ENCODE results near the gene CYSLTR2.

CYSLTR2 gene

GRCh38 chr13:48653472-48653939 lies at the start of gene CYSLTR2:
Gene CYSLTR2, plus strand, starts transcription at chr13:48653929. Its CDS starts 52,889 bp downstream, at chr13:48706818.
- no peak for TF ChIP-seq CTCF (IDR thresholded peaks at IDR 0.05)

GRCh38 chr13:48615049-48615448 lies 38.7 kb upstream of the CYSLTR2 start:
- no peak for TF ChIP-seq CTCF (IDR thresholded peaks at IDR 0.05)

- no peak for TF ChIP-seq CTCF (IDR thresholded peaks at IDR 0.05)
Observed at GRCh38 chr13:48618937-48619336, 34.8 kb upstream of the CYSLTR2 start.

GRCh38 chr13:48621056-48621455 lies 32.7 kb upstream of the CYSLTR2 start:
- no peak for TF ChIP-seq CTCF (IDR thresholded peaks at IDR 0.05)

- TF ChIP-seq CTCF (IDR thresholded peaks at IDR 0.05) = no peak
Observed at GRCh38 chr13:48624016-48624415, 29.7 kb upstream of the CYSLTR2 start.

GRCh38 chr13:48624858-48625257 lies 28.9 kb upstream of the CYSLTR2 start:
- no peak for TF ChIP-seq CTCF (IDR thresholded peaks at IDR 0.05)

- TF ChIP-seq CTCF (IDR thresholded peaks at IDR 0.05) = no peak
Observed at GRCh38 chr13:48625413-48626076, 28.2 kb upstream of the CYSLTR2 start.

GRCh38 chr13:48626077-48626449 lies 27.7 kb upstream of the CYSLTR2 start:
- no peak for TF ChIP-seq CTCF (IDR thresholded peaks at IDR 0.05)

All from LNCAP (cell line).